Mammary epithelial cell (primary cell): Measurements from ENCODE around the gene RPS27A.
"Not testable (repeated sequence)": the region's sequence is repeated elsewhere in the genome, so short reads cannot be mapped to it uniquely, and the experiment has no call there.

Experiments
- CTCF ChIP-seq, 2 donors: IDR thresholded peaks in 1 of 2; conservative IDR thresholded peaks in 1 of 2; 2 replicates each; pipeline ENCODE4 v1.5.1; 2011 to 2012; ENCODE audit warnings: inconsistent platforms in 2 of 2, low read length in 2 of 2, mild to moderate bottlenecking in 2 of 2, control low read depth in 1 of 2, low read depth in 1 of 2; ENCODE audit not compliant: insufficient read depth in 1 of 2; ENCODE audit errors: extremely low read depth in 1 of 2
- EZH2 ChIP-seq: IDR thresholded peaks from 2 replicates; pipeline ENCODE4 v1.6.1; 2012; ENCODE audit warnings: low read length, inconsistent platforms, borderline replicate concordance

- TF ChIP-seq CTCF (conservative IDR thresholded peaks at IDR 0.05 in 1 of 2, IDR thresholded peaks at IDR 0.05 in 1 of 2; ENCODE audit: extremely low read depth in 1 of 2, insufficient read depth in 1 of 2, low read depth in 1 of 2, low read length in 2 of 2); EZH2: not testable (repeated sequence)
Measured at GRCh38 chr2:55186837-55187236, 45.7 kb upstream of the RPS27A start.
